DND-41 (cell line): Measurements from ENCODE around the gene PAFAH1B1.
"Not testable (repeated sequence)": the region's sequence is repeated elsewhere in the genome, so short reads cannot be mapped to it uniquely, and the experiment has no call there.

Experiments
- ATAC-seq: fragments of 200-7000 bp; cut with Tn5 transposase; 3 replicates; pipeline ENCODE4 v1.9.1; 2021; ENCODE audit warnings: low read depth; ENCODE audit not compliant: insufficient read depth
- DNase-seq: peaks from one replicate; pipeline ENCODE4 v3.0.0-alpha.2; 2020
- H2AFZ ChIP-seq: 2 replicates; pipeline ENCODE4 v1.6.0; 2012; ENCODE audit warnings: low read depth, low read length
- H3K27ac ChIP-seq: 2 replicates; pipeline ENCODE4 v1.5.1; 2012; ENCODE audit warnings: low read length, inconsistent platforms
- H3K27me3 ChIP-seq: fragments of 200-600 bp; sonication (generic); 2 replicates; pipeline ENCODE4 v1.6.0; 2012; ENCODE audit warnings: low read length, mild to moderate bottlenecking, inconsistent platforms; ENCODE audit not compliant: insufficient read depth, poor library complexity
- H3K36me3 ChIP-seq: 2 replicates; pipeline ENCODE4 v1.5.1; 2012; ENCODE audit warnings: low read length, inconsistent platforms; ENCODE audit not compliant: insufficient read depth
- H3K4me1 ChIP-seq: 2 replicates; pipeline ENCODE4 v1.5.1; 2012; ENCODE audit warnings: mild to moderate bottlenecking, low read length; ENCODE audit not compliant: insufficient read depth
- H3K4me2 ChIP-seq: 2 replicates; pipeline ENCODE4 v1.6.0; 2012; ENCODE audit warnings: mild to moderate bottlenecking, moderate library complexity, low read length, inconsistent platforms; ENCODE audit not compliant: insufficient read depth
- H3K4me3 ChIP-seq, 2 experiments: fragments of 200-600 bp in 1 of 2; shearing (Covaris generic) in 1 of 2; 2 replicates each; pipeline ENCODE4 v1.5.1; 2012 to 2016; ENCODE audit warnings: inconsistent platforms in 2 of 2, low read length in 2 of 2, mild to moderate bottlenecking in 2 of 2, low read depth in 1 of 2, moderate library complexity in 1 of 2
- H3K79me2 ChIP-seq: 2 replicates; pipeline ENCODE4 v1.6.0; 2012; ENCODE audit warnings: low read length, inconsistent platforms; ENCODE audit not compliant: insufficient read depth
- H3K9ac ChIP-seq: 2 replicates; pipeline ENCODE4 v1.6.0; 2012; ENCODE audit warnings: low read depth, mild to moderate bottlenecking, inconsistent platforms, low read length, moderate library complexity
- H3K9me3 ChIP-seq: 2 replicates; pipeline ENCODE4 v1.5.1; 2012; ENCODE audit warnings: low read length, moderate library complexity, mild to moderate bottlenecking, inconsistent platforms; ENCODE audit not compliant: insufficient read depth, severe bottlenecking
- H4K20me1 ChIP-seq: 2 replicates; pipeline ENCODE4 v1.6.0; 2012; ENCODE audit warnings: low read length; ENCODE audit not compliant: insufficient read depth
- EZH2 ChIP-seq: IDR thresholded peaks from 3 replicates; pipeline ENCODE4 v1.6.1; 2012; ENCODE audit warnings: borderline replicate concordance, low read depth, mild to moderate bottlenecking, moderate library complexity, low read length, inconsistent platforms; ENCODE audit not compliant: severe bottlenecking
- TF ChIP-seq, protein P1 (sequence below): IDR thresholded peaks from 2 replicates; pipeline ENCODE4 v1.5.1; 2012; ENCODE audit warnings: borderline replicate concordance, low read length, moderate library complexity, mild to moderate bottlenecking; ENCODE audit not compliant: poor library complexity, severe bottlenecking; ENCODE audit errors: extremely low read depth

The PAFAH1B1 gene

DNA sequence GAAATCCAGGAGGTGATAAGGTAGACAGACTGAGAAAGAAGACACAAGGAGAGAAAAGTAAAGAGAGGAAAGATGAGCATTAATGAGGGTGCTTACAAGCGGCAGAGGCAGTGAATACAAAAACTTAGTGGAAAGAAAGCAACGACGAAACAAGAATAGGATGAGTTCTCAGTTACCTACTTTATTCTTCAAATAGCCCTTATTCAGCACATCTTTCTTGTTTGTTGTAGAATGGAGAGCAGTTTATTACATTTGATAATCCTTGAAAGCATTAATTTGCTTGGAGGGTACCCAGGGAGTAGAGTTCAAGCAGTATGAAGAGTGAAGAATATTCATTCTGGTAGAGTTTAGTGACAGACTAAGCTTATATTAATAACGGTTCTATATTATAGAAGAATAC is 22.4 kb downstream of the PAFAH1B1 start:
- Histone ChIP-seq H2AFZ (no peak overlapping the region), H3K9me3 (no peaks in the 10 kb centered on the region), H3K27me3 (no peaks in the 10 kb centered on the region), H3K4me3 (no peak overlapping the region), H3K79me2 (peaks cover 100% of the 10 kb centered on the region), H3K36me3 (peaks cover 39% of the 10 kb centered on the region), H3K4me2 (no peak overlapping the region), H4K20me1 (peaks cover 94% of the 10 kb centered on the region), H3K9ac (no peak overlapping the region), H3K27ac (no peak overlapping the region), H3K4me1 (no peaks in the 10 kb centered on the region)
- DNase-seq (no peak), ATAC-seq (no peak)
- TF ChIP-seq, protein P1, sequence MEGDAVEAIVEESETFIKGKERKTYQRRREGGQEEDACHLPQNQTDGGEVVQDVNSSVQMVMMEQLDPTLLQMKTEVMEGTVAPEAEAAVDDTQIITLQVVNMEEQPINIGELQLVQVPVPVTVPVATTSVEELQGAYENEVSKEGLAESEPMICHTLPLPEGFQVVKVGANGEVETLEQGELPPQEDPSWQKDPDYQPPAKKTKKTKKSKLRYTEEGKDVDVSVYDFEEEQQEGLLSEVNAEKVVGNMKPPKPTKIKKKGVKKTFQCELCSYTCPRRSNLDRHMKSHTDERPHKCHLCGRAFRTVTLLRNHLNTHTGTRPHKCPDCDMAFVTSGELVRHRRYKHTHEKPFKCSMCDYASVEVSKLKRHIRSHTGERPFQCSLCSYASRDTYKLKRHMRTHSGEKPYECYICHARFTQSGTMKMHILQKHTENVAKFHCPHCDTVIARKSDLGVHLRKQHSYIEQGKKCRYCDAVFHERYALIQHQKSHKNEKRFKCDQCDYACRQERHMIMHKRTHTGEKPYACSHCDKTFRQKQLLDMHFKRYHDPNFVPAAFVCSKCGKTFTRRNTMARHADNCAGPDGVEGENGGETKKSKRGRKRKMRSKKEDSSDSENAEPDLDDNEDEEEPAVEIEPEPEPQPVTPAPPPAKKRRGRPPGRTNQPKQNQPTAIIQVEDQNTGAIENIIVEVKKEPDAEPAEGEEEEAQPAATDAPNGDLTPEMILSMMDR: no peak
- no peak for TF ChIP-seq EZH2

DNA sequence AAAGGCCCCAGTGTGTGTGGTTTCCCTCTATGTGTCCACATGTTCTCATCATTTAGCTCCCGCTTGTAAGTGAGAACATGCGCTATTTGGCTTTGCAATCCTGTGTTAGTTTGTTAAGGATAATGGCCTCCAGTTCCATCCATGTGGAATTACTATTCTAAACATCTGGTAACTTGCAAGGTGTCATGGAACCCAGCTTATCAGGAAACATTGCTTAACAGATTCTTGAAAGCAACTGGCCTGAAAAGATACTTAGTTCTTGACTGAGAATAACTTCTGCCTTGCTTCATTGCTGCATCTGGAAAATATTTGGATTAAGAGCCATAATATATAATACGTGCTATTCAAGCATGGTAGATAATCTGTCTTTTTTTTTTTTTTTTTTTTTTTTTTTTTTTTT is 27.8 kb downstream of the PAFAH1B1 start:
- no peak for TF ChIP-seq EZH2
- TF ChIP-seq, protein P1: no peak
- H3K9me3 ChIP-seq: no peaks in the 10 kb centered on the region
- H3K27ac ChIP-seq: no peak overlapping the region
- peaks cover 100% of the 10 kb centered on the region for H3K79me2 ChIP-seq
- no peak overlapping the region for H3K9ac ChIP-seq
- no peak overlapping the region for H2AFZ ChIP-seq
- no peak for ATAC-seq
- no peak for DNase-seq
- H3K36me3 ChIP-seq: peaks cover 46% of the 10 kb centered on the region
- no peaks in the 10 kb centered on the region for H3K27me3 ChIP-seq
- no peak overlapping the region for H3K4me3 ChIP-seq
- no peaks in the 10 kb centered on the region for H3K4me1 ChIP-seq
- H4K20me1 ChIP-seq: peaks cover 91% of the 10 kb centered on the region
- H3K4me2 ChIP-seq: no peak overlapping the region

DNA sequence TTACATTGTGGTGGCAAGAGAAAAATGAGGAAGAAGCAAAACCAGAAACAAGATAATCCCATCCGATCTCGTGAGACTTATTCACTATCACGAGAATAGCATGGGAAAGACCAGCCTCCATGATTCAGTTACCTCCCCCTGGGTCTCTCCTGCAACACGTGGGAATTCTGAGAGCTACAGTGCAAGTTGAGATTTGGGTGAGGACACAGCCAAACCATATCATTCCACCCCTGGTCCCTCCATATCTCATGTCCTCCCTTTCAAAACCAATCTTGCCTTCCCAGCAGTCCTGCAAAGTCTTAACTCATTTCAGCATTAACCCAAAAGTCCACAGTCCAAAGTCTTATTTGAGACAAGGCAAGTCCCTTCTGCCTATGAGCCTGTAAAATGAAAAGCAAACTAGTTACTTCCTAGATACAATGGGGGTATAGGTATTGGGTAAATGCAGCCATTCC is 28.5 kb downstream of the PAFAH1B1 start:
- not testable (repeated sequence) for H2AFZ ChIP-seq, H3K4me2 ChIP-seq, H3K9me3 ChIP-seq, H3K27ac ChIP-seq, H3K27me3 ChIP-seq, H3K4me1 ChIP-seq, ATAC-seq, H3K4me3 ChIP-seq, H3K9ac ChIP-seq, DNase-seq
- Histone ChIP-seq H3K79me2 (peaks cover 100% of the 10 kb centered on the region), H3K36me3 (peaks cover 46% of the 10 kb centered on the region), H4K20me1 (peaks cover 91% of the 10 kb centered on the region)

DNA sequence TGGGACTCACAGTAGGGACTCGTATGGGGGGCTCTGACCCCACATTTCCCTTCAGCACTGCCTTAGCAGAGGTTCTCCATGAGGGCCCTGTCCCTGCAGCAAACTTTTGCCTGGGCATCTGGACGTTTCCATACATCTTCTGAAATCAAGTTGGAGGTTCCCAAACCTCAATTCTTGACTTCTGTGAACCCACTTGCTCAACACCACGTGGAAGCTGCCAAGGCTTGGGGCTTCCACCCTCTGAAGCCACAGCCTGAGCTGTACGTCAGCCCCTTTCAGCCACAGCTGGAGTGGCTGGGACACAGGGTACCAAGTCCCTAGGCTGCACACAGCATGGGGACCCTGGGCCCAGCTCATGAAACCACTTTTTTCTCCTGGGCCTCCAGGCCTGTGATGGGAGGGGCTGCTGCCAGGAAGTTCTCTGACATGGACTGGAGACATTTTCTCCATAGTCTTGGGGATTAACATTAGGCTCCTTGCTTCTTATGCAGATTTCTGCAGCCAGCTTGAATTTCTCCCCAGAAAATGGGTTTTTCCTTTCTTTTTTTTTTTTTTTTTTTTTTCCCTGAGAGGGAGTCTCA is 29.4 kb downstream of the PAFAH1B1 start:
- H3K79me2 ChIP-seq: peaks cover 100% of the 10 kb centered on the region
- not testable (repeated sequence) for H3K9ac ChIP-seq, H3K27me3 ChIP-seq, H3K9me3 ChIP-seq, H2AFZ ChIP-seq, DNase-seq, H3K4me3 ChIP-seq, H3K27ac ChIP-seq, H3K4me1 ChIP-seq, H3K4me2 ChIP-seq, ATAC-seq
- H4K20me1 ChIP-seq: peaks cover 91% of the 10 kb centered on the region
- peaks cover 44% of the 10 kb centered on the region for H3K36me3 ChIP-seq
